Measurements from ENCODE around the gene NFYC. TPM values are rescaled to one million over a fixed set of nuclear protein-coding genes. Genes with fewer than 3 reads are reported as not detected.

The NFYC gene
- total RNA-seq, 2 donors from 2014 or later: 57.0 to 75.1 TPM

GRCh38 chr1:40738831-40739230 lies 47.3 kb downstream of the NFYC start:
- H3K4me3 ChIP-seq: no peak overlapping the region
- no peak overlapping the region for H3K27ac ChIP-seq
- no peaks in the 10 kb centered on the region for H3K27me3 ChIP-seq
- no peaks in the 10 kb centered on the region for H3K9me3 ChIP-seq
- no peak for TF ChIP-seq CTCF (IDR thresholded peaks at IDR 0.05)
- peaks cover 0 to 58% of the 10 kb centered on the region in 2 donors for H3K4me1 ChIP-seq
- no peak for DNase-seq (ENCODE audit: low spot score)
- peaks cover 42% of the 10 kb centered on the region for H3K36me3 ChIP-seq

DNA sequence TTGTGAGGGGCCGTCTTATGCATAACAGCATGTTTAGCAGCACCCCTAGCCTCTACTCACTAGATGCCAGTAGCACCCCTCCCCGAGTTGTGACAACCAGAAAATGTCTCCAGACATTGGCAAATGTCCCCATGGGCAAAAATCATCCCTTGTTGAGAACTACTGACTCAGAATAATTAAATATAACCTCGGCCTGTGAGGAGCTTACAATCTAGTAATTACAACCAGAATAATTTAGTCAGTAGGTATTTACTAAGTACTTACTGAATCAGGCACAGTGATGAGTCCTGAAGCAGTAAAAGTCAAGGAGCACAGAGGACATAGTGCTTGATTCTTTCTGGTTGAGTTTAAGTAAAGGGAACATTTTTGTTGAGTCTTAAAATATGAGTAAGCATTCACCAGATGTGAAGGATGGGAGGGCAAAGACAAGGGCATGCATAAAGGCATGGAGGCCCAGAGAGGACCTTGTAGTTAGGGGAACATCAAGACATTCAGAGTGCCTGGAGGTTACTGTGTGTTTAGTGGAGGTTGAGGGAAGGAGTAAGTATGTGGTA lies 48.0 kb downstream of the NFYC start:
- Histone ChIP-seq H3K4me3 (no peak overlapping the region), H3K36me3 (peaks cover 42% of the 10 kb centered on the region), H3K27me3 (no peaks in the 10 kb centered on the region), H3K4me1 (peaks cover 0 to 66% of the 10 kb centered on the region in 2 donors), H3K9me3 (no peaks in the 10 kb centered on the region), H3K27ac (peak overlapping the region in 1 of 2 donors; percentile 14)
- DNase-seq (ENCODE audit: low spot score): no peak
- no peak for TF ChIP-seq CTCF (IDR thresholded peaks at IDR 0.05)

DNA sequence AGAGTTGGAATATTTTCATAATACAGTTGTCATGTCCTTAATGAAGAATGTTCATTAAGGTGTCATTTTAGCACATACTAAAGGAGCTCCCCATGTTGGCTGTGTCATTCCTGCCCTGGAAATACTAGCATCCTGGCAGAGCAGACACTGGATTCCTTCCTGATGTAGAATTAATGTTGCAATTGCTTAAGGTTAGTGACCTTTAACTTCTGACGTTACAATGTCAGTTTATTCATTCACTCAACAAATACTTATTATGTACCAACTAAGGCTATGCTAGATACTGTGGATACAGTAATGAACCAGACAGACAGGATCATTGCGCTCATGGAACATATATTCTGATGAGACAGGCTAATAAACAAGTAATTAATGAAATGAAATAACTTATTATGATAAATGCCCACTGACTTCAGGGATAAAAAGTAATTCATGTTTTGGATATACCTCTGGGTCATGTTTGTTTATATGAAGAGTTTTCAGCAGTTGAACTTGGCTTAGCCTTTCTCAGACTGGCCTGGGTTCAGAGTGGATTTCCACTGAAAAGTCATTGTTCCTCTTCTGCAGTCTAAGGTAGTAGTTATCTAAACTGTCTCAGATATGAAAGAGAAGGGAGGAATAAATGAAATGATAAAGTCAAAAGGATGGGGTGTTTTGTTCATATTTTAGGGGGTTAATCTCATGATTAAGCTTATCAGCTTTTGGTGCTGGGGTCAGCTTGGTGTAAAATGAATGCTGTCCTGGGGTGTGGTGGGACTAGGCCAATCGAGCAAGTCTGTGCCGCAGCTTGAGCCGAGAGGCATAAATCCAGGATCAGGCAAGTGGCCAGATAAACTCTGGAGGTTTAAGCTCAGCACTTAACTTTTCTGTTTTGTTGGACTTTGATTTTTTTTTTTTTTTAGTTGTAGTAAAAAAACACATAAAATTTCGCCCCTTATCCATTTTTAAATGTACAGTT lies 48.8 kb downstream of the NFYC start:
- Histone ChIP-seq H3K27ac (peak overlapping the region in 1 of 2 donors; percentile 4), H3K36me3 (peaks cover 42% of the 10 kb centered on the region), H3K27me3 (no peaks in the 10 kb centered on the region), H3K4me1 (peaks cover 0 to 69% of the 10 kb centered on the region in 2 donors), H3K4me3 (no peak overlapping the region), H3K9me3 (no peaks in the 10 kb centered on the region)
- TF ChIP-seq CTCF (IDR thresholded peaks at IDR 0.05): no peak
- no peak for DNase-seq (ENCODE audit: low spot score)

- peaks cover 0 to 67% of the 10 kb centered on the region in 2 donors for H3K4me1 ChIP-seq
- H3K27me3 ChIP-seq: no peaks in the 10 kb centered on the region
- H3K9me3 ChIP-seq: no peaks in the 10 kb centered on the region
- no peak for DNase-seq (ENCODE audit: low spot score)
- no peak overlapping the region for H3K4me3 ChIP-seq
- no peak for TF ChIP-seq CTCF (IDR thresholded peaks at IDR 0.05)
- H3K36me3 ChIP-seq: peaks cover 42% of the 10 kb centered on the region
- no peak overlapping the region for H3K27ac ChIP-seq
Measured at GRCh38 chr1:40740997-40741736, 49.7 kb downstream of the NFYC start.

GRCh38 chr1:40742363-40743061 lies 51.0 kb downstream of the NFYC start:
- Histone ChIP-seq H3K4me3 (no peak overlapping the region), H3K9me3 (no peaks in the 10 kb centered on the region), H3K36me3 (peaks cover 44% of the 10 kb centered on the region), H3K27me3 (no peaks in the 10 kb centered on the region), H3K27ac (peak overlapping the region; percentile 46 to 57), H3K4me1 (peaks cover 0 to 71% of the 10 kb centered on the region in 2 donors)
- no peak for TF ChIP-seq CTCF (IDR thresholded peaks at IDR 0.05)
- DNase-seq (ENCODE audit: low spot score): no peak
